Erythroblast (primary cell): Measurements from ENCODE around the gene TAC4.
A peak's percentile ranks its signal among the peaks of the same experiment; 100 is the strongest.

Experiments used
- DNase-seq, 2 experiments: peaks; one replicate each; lab custom pipeline; 2025; lab: John Stamatoyannopoulos, UW
- GATA1 ChIP-seq: IDR thresholded peaks from 2 replicates; pipeline ENCODE4 v1.6.1; 2011; ENCODE audit warnings: low read depth, mild to moderate bottlenecking, control low read depth, low read length, moderate library complexity
- POLR2A ChIP-seq: IDR thresholded peaks from 2 replicates; pipeline ENCODE4 v1.6.1; 2011; ENCODE audit warnings: mild to moderate bottlenecking, low read length

Gene TAC4

GRCh38 chr17:49845321-49845720, 2.5 kb downstream of the TAC4 start:
- no peak for TF ChIP-seq POLR2A
- no peak for TF ChIP-seq GATA1
- no peak for DNase-seq

GRCh38 chr17:49843774-49844350, 4.0 kb downstream of the TAC4 start:
- TF ChIP-seq POLR2A (no peak), GATA1 (no peak)
- peak; percentile 48 to 64 for DNase-seq

DNA sequence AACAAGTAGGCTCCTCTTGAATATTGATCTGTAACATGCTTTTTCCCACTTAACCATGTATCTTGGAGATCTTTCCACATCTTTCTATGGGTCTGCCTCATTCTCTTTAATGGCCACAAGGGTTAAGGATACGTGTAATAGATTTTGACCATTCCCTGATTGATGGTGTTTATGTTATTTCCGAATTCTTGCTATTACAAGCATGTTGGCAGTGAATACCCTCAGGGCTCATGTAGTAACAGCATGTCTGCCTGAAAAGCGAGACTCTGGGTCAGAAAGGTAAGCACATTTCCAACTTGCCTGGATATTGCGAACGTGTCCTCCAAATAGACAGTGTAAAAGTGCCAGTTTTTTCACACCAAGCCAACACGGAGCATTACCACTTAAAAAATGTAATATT, 5.0 kb downstream of the TAC4 start:
- no peak for DNase-seq
- TF ChIP-seq POLR2A (no peak), GATA1 (no peak)

DNA sequence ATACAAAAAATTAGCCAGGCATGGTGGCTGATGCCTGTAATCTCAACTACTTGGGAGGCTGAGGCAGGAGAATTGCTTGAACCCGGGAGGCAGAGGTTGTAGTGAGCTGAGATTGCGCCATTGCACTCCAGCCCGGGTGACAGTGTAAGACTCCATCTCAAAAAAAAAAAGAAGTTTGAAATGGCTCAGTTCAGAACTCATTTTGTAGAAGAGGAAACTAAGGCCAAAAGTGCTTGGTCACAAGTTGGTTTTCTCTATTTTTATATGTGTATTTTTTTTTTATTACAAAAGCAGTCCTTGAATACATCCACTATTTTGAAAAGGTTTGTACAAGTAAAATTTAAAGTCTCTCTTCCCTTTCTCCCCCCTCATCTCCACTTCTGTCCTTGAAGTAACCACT, 5.5 kb downstream of the TAC4 start:
- TF ChIP-seq POLR2A (no peak), GATA1 (no peak)
- no peak for DNase-seq

DNA sequence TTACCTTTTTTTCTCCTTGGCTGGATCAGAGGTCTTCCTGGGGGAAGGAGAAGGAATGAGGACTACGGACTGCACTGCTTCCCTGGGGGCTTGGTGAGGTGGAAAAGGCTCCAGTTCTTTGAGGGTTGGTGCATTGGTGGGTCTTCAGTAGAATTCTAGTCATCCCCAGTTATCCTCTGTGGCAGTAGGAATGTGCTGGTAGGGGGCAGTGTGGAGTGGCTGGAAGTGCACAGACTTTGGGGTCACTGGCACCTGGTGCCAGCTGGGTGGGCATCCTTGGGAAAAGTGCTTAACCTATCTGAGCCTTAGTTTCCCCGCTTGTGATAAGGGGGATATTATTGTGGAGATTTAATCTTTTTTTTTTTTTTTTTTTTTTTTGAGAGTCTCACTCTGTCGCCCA, 6.3 kb downstream of the TAC4 start:
- TF ChIP-seq GATA1 (no peak), POLR2A (no peak)
- no peak for DNase-seq

GRCh38 chr17:49839455-49839854, 8.4 kb downstream of the TAC4 start:
- DNase-seq, result peak; percentile 40 to 47
- TF ChIP-seq POLR2A (no peak), GATA1 (no peak)

DNA sequence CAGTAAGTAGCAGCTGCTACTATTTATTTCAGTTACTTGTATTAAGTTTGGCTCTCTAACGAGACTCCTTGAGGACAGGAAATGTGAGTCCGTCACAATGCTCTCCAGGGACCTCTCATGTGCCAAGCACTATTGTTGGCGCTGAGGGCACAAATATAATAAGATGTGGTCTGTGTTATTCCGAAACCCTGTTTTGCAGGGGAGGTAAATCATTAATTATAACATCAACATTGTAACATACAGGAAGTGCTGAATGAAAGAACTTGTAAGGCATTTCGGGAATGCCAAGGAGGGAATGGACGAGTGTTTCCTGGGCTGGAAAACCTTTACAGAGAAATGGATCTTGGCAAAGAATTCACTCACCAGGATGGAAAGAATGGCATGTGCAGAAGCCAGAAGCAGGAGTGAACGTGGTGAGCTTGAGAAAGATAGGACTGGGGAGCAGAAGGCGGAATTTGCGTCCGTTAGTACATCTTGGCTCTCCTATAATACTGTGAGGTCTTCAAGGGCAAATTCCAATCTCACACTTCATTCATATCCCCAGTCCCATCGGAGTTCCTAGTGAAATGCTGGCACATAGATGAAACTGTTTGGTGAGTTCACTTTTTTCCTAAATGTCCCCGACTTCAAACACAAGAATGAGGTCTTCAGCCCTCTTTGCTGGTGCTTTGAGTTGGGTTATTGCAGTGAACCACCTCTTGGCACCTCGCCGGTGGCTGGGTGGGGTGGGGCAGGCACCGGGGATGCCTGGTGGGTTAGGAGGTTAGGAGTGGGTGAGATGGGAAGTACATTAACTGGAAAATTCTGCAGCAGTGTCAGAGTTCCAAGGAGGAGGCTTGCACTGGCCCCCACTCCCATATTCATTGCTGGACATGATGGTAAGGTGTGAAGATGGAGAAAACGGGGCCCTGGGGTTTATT, 11.5 kb downstream of the TAC4 start:
- DNase-seq, result no peak
- TF ChIP-seq POLR2A, result no peak

DNA sequence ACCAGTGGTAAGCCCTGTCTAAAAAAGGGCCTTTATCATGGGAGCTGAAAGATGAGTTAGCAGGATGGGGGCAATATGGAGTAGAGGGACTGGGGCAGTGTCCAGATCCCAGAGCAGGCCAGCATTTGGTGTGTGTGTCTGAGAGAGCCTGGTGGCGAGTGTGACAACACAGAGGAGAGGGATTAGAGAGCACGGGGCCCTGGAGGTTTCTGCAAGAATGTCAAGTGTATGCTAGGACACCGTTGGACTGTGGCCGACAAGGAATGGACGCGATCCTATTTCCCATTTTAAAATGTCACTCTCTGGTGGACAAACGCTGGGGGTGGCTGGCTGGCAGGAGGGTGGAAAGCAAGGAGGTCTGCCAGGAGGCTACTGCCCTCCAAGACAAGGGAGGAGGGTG, 12.4 kb downstream of the TAC4 start:
- no peak for DNase-seq
- TF ChIP-seq POLR2A (no peak), GATA1 (no peak)

DNA sequence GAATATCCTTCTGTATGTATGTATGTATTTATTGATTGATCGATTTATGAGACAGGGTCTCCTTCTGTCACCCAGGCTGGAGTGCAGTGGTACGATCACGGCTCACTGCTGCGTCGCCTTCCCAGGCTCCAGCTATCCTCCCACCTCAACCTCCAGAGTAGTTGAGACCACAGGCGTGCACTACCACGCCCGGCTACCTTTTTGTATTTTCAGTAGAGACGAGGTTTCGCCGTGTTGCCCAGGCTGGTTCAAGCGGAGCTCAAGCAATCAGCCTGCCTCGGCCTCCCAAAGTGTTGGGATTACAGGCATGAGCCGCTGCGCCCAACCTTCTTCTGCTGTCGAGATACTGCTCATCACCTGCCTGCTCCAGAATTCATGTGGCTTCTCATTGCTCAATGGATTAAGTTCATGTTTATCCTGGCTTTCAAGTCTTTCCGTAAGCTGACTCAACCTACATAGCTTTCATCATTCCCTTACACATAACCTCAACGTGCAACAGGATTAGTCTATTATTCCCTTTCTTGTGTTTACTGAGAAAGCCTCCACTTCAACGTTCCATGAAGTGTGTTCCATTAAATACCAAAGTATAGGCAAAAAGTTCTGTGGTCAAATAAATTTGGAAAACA, 13.6 kb downstream of the TAC4 start:
- TF ChIP-seq GATA1 (no peak), POLR2A (no peak)
- DNase-seq, result no peak

DNA sequence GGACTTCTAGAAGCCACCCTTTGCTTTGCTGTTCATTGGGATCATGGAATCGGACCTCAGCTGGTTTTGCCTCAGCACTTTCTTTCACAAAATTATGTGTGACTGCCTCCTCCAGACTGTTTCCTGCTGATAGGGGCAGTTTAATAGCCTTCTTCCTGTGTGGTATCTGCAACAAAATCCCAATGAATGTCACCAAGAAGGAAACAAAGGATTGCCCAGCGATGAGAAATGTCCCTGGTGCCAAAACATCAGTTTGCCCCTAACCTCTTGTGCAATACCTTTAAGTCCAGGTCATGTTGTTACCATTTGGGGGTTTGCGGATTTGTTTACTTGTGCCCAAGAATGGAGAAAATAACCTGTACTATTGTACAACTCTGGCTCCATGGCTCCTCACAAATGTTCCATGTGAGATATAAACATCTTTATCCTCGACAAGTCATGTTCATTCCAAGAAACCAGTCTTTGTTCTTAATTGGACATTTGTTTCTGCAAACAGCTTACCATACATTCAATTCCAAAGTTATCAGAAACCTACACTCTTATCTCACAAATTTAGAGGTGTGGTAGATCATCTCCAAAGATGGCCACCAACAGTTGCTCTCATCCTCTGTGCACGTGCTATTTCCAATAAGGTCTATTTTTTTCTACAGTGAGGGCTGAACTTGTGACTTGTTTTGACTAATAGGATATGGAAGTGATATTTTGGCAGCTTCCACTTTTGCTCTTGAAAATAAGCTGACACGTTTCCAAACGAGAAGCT, 14.8 kb downstream of the TAC4 start:
- TF ChIP-seq GATA1, result no peak
- no peak for TF ChIP-seq POLR2A
- DNase-seq, result no peak

- no peak for DNase-seq
These were observed 17.3 kb downstream of the TAC4 start for GRCh38 chr17:49830605-49831004.

GRCh38 chr17:49829026-49829425, 18.8 kb downstream of the TAC4 start:
- TF ChIP-seq POLR2A (no peak), GATA1 (no peak)
- no peak for DNase-seq

More at GRCh38 chr17:49830605-49831004, 17.3 kb downstream of the TAC4 start:
- TF ChIP-seq POLR2A (no peak), GATA1 (no peak)

- DNase-seq, result peak in 1 of 2 experiments; percentile 43
These were observed 19.5 kb downstream of the TAC4 start for GRCh38 chr17:49828325-49828724.

GRCh38 chr17:49825645-49826044, 22.2 kb downstream of the TAC4 start:
- TF ChIP-seq GATA1 (no peak), POLR2A (no peak)
- DNase-seq, result no peak
